WTC11 (cell line): Measurements from ENCODE around the gene CKAP2L. TPM values are rescaled to one million over a fixed set of nuclear protein-coding genes. Genes with fewer than 3 reads are reported as not detected.

Source experiments
- ATAC-seq: fragments of 200-7000 bp; cut with Tn5 transposase; 2 replicates; pipeline ENCODE4 v1.10.0; 2021; ENCODE audit warnings: mild to moderate bottlenecking, moderate library complexity
- CTCF ChIA-PET: fragments of 300-600 bp; sonication (Branson Sonifier 250); formaldehyde crosslinking; loops from one replicate; lab custom pipeline; 2021; ENCODE audit warnings: antibody characterized with exemption; lab: Charles Lee
- POLR2A ChIA-PET: fragments of 350-600 bp; sonication (Branson Sonifier 250); formaldehyde crosslinking; loops from one replicate; lab custom pipeline; 2021; ENCODE audit warnings: antibody characterized with exemption; lab: Charles Lee
- DNase-seq: peaks from one replicate; pipeline ENCODE4 v3.0.0; 2021; ENCODE audit warnings: low spot score
- H3K27ac Mint-ChIP-seq: 2 replicates; pipeline ENCODE4 v1.8.0; 2021; ENCODE audit warnings: mixed read lengths
- H3K27me3 Mint-ChIP-seq: 2 replicates; pipeline ENCODE4 v1.8.0; 2021; ENCODE audit warnings: low read depth, mild to moderate bottlenecking, moderate library complexity, mixed read lengths
- H3K36me3 Mint-ChIP-seq: 2 replicates; pipeline ENCODE4 v1.8.0; 2021; ENCODE audit warnings: mixed read lengths
- H3K4me1 Mint-ChIP-seq: 2 replicates; pipeline ENCODE4 v1.8.0; 2022; ENCODE audit warnings: mixed read lengths
- H3K4me3 Mint-ChIP-seq: 2 replicates; pipeline ENCODE4 v1.8.0; 2021; ENCODE audit warnings: mild to moderate bottlenecking, moderate library complexity, mixed read lengths
- H3K9me3 Mint-ChIP-seq: 2 replicates; pipeline ENCODE4 v1.8.0; 2021; ENCODE audit warnings: mixed read lengths
- AR ChIP-seq: fragments of 250-450 bp; sonication (Bioruptor Pico); IDR thresholded peaks from 2 replicates; pipeline ENCODE4 v1.9.0; 2021; ENCODE audit warnings: mild to moderate bottlenecking
- ARID4B ChIP-seq: sonication (generic); formaldehyde crosslinking; IDR thresholded peaks from 2 replicates; pipeline ENCODE4 v1.8.0; 2023; ENCODE audit warnings: missing genetic modification reagents, mild to moderate bottlenecking, borderline replicate concordance
- CTCF ChIP-seq: fragments of 200-600 bp; IDR thresholded peaks from 2 replicates; pipeline ENCODE4 v1.8.0; 2022; ENCODE audit warnings: antibody characterized with exemption
- E2F1 ChIP-seq: sonication (generic); formaldehyde crosslinking; IDR thresholded peaks from 2 replicates; pipeline ENCODE4 v1.8.0; 2022; ENCODE audit warnings: mild to moderate bottlenecking, missing genetic modification reagents
- ERG ChIP-seq: fragments of 250-450 bp; sonication (Bioruptor Pico); IDR thresholded peaks from 2 replicates; pipeline ENCODE4 v1.8.0; 2021; ENCODE audit warnings: mild to moderate bottlenecking
- ESRRA ChIP-seq: sonication (generic); formaldehyde crosslinking; IDR thresholded peaks from 2 replicates; pipeline ENCODE4 v1.8.1; 2022; ENCODE audit warnings: mild to moderate bottlenecking, missing genetic modification reagents, borderline replicate concordance
- GABPB1 ChIP-seq: sonication (generic); formaldehyde crosslinking; IDR thresholded peaks from 2 replicates; pipeline ENCODE4 v1.8.1; 2023; ENCODE audit warnings: mild to moderate bottlenecking, missing genetic modification reagents
- MYBL2 ChIP-seq: sonication (generic); formaldehyde crosslinking; IDR thresholded peaks from 2 replicates; pipeline ENCODE4 v1.8.1; 2023; ENCODE audit warnings: mild to moderate bottlenecking, moderate library complexity, missing genetic modification reagents
- NFATC4 ChIP-seq: fragments of 250-450 bp; sonication (Bioruptor Pico); IDR thresholded peaks from 2 replicates; pipeline ENCODE4 v1.9.0; 2021; ENCODE audit warnings: mild to moderate bottlenecking
- NR2C2 ChIP-seq: sonication (generic); formaldehyde crosslinking; IDR thresholded peaks from 2 replicates; pipeline ENCODE4 v1.8.0; 2022; ENCODE audit warnings: mild to moderate bottlenecking, missing genetic modification reagents
- OVOL2 ChIP-seq: fragments of 250-450 bp; sonication (Bioruptor Pico); IDR thresholded peaks from 2 replicates; pipeline ENCODE4 v1.9.0; 2021; ENCODE audit warnings: mild to moderate bottlenecking, borderline replicate concordance
- USF1 ChIP-seq: sonication (generic); formaldehyde crosslinking; IDR thresholded peaks from 2 replicates; pipeline ENCODE4 v1.8.0; 2022; ENCODE audit warnings: mild to moderate bottlenecking, missing genetic modification reagents
- ZBTB21 ChIP-seq: sonication (generic); formaldehyde crosslinking; IDR thresholded peaks from 2 replicates; pipeline ENCODE4 v1.8.1; 2023; ENCODE audit warnings: mild to moderate bottlenecking, missing genetic modification reagents, borderline replicate concordance
- ZNF121 ChIP-seq: sonication (generic); formaldehyde crosslinking; IDR thresholded peaks from 2 replicates; pipeline ENCODE4 v1.8.0; 2023; ENCODE audit warnings: missing genetic modification reagents
- ZNF416 ChIP-seq: fragments of 250-450 bp; sonication (Bioruptor Pico); IDR thresholded peaks from 2 replicates; pipeline ENCODE4 v1.9.0; 2021; ENCODE audit warnings: mild to moderate bottlenecking, inconsistent platforms
- ZSCAN18 ChIP-seq: fragments of 250-450 bp; sonication (Bioruptor Pico); IDR thresholded peaks from 2 replicates; pipeline ENCODE4 v2.1.2; 2022; ENCODE audit warnings: mild to moderate bottlenecking, moderate library complexity
- total RNA-seq: library from RNA; stranded (reverse); gene quantifications from 3 replicates; pipeline ENCODE4 v1.2.3, GENCODE V29; 2021

CKAP2L gene
- total RNA-seq, 1 experiment from 2014 or later, result 25.6 TPM

- CTCF ChIA-PET, result no interaction called here
- no peaks in the 10 kb centered on the region for H3K4me1 Mint-ChIP-seq
- POLR2A ChIA-PET, result no interaction called here
- H3K27ac Mint-ChIP-seq, result no peak overlapping the region
- no peaks in the 10 kb centered on the region for H3K36me3 Mint-ChIP-seq
- no peak for TF ChIP-seq AR (CRISPR knock-in tag)
- no peak for TF ChIP-seq GABPB1 (CRISPR knock-in tag)
- no peak for TF ChIP-seq MYBL2
- TF ChIP-seq ZNF416 (CRISPR knock-in tag), result no peak
- TF ChIP-seq ESRRA (CRISPR knock-in tag), result no peak
- no peak for TF ChIP-seq NFATC4 (CRISPR knock-in tag)
- no peak for TF ChIP-seq ZBTB21 (CRISPR knock-in tag)
- no peak for TF ChIP-seq OVOL2 (CRISPR knock-in tag)
- no peak for TF ChIP-seq USF1 (CRISPR knock-in tag)
- TF ChIP-seq ERG (CRISPR knock-in tag), result no peak
- TF ChIP-seq ZNF121 (CRISPR knock-in tag), result no peak
- no peak for TF ChIP-seq NR2C2 (CRISPR knock-in tag)
- TF ChIP-seq ZSCAN18, result no peak
- TF ChIP-seq CTCF, result no peak
- TF ChIP-seq ARID4B, result no peak
- no peak for TF ChIP-seq E2F1 (CRISPR knock-in tag)
- TF ChIP-seq, all 79 proteins: peak for 0
- ATAC-seq (no peak), DNase-seq (no peak)
- Mint-ChIP-seq H3K9me3 (no peaks in the 10 kb centered on the region), H3K4me3 (no peak overlapping the region), H3K27me3 (peaks cover 6% of the 10 kb centered on the region; the same call in 1 of the 2 replicates)
These were observed 60.7 kb downstream of the CKAP2L start for GRCh38 chr2:112703684-112704083.
